ENCODE measurements around the gene LRMDA.

- TF ChIP-seq EZH2phosphoT487 (IDR thresholded peaks at IDR 0.05) (no peak), CTCF (IDR thresholded peaks at IDR 0.05) (no peak)
These were observed 839.0 kb downstream of the LRMDA start for GRCh38 chr10:76270464-76270863.

Data from neural progenitor cell (in vitro differentiated cells).